HepG2 (cell line): Measurements from ENCODE around the gene FUT6. TPM values are rescaled to one million over a fixed set of nuclear protein-coding genes. Genes with fewer than 3 reads are reported as not detected.

Experiments
- ATAC-seq: fragments of 200-7000 bp; cut with Tn5 transposase; 3 replicates; pipeline ENCODE4 v1.9.1; 2020; ENCODE audit warnings: mild to moderate bottlenecking, moderate library complexity
- BruUV-seq: library from RNA; stranded (reverse); fragments of 400-500 nt; replicated peaks from 2 replicates; lab custom pipeline; 2021; lab: Mats Ljungman, UMichigan
- CTCF ChIA-PET: fragments of 300-600 bp; formaldehyde crosslinking; extraction: SDS; loops from one replicate; lab custom pipeline; 2021; ENCODE audit warnings: low total read pairs, inconsistent platforms, low intra/inter-chr PET ratio; lab: Yijun Ruan, JAX
- POLR2A ChIA-PET: fragments of 350-600 bp; sonication (Branson Sonifier 250); formaldehyde crosslinking; loops from one replicate; lab custom pipeline; 2020; ENCODE audit warnings: antibody characterized with exemption, inconsistent platforms; lab: Yijun Ruan, JAX
- DNase-seq: peaks from one replicate; pipeline ENCODE4 v3.0.0-alpha.2; 2015; ENCODE audit warnings: low spot score
- FAIRE-seq: peaks from 3 replicates; lab custom pipeline; 2011; peaks lifted over from hg19 to GRCh38; lab: Jason Lieb, UNC
- H2AFZ ChIP-seq: one replicate; pipeline ENCODE4 v1.6.1; 2011; ENCODE audit warnings: low read length, inconsistent platforms
- H3K27ac ChIP-seq: fragments of 300-600 bp; 3 replicates; pipeline ENCODE4 v1.8.0; 2011; ENCODE audit warnings: mixed run types, mild to moderate bottlenecking, mixed read lengths, low read length, inconsistent platforms; ENCODE audit not compliant: insufficient read depth; ENCODE audit errors: extremely low read length
- H3K27me3 ChIP-seq, 2 experiments: fragments of 200-600 bp in 1 of 2; 2 replicates in 1 of 2; 3 replicates in 1 of 2; pipeline versions ENCODE4 v1.6.0 to v1.8.0; 2011; ENCODE audit warnings: low read length in 2 of 2, mild to moderate bottlenecking in 2 of 2, moderate library complexity in 2 of 2, inconsistent platforms in 1 of 2; ENCODE audit not compliant: insufficient read depth in 2 of 2, control insufficient read depth in 1 of 2
- H3K36me3 ChIP-seq, 2 experiments: fragments of 200-600 bp in 1 of 2; replicated peaks in 1 of 2; 2 replicates in 1 of 2; 3 replicates in 1 of 2; pipeline versions ENCODE4 v1.5.1 to v1.8.0; 2011; ENCODE audit warnings: low read length in 2 of 2, inconsistent platforms in 1 of 2; ENCODE audit not compliant: insufficient read depth in 2 of 2, control insufficient read depth in 1 of 2
- H3K4me1 ChIP-seq: 2 replicates; pipeline ENCODE4 v1.5.1; 2012; ENCODE audit warnings: low read length, inconsistent platforms; ENCODE audit not compliant: insufficient read depth
- H3K4me2 ChIP-seq: 2 replicates; pipeline ENCODE4 v1.6.0; 2011; ENCODE audit warnings: low read depth, low read length, inconsistent platforms
- H3K4me3 ChIP-seq, 3 experiments: fragments of 200-600 bp in 1 of 3; sonication (generic), shearing (Covaris generic) in 1 of 3; replicated peaks in 1 of 3; 2 replicates each; pipeline ENCODE4 v1.5.1; 2011 to 2016; ENCODE audit warnings: low read length in 3 of 3, inconsistent platforms in 2 of 3, low read depth in 2 of 3, mild to moderate bottlenecking in 2 of 3, control low read depth in 1 of 3, mixed read lengths in 1 of 3; ENCODE audit not compliant: insufficient read depth in 1 of 3
- H3K79me2 ChIP-seq: one replicate; pipeline ENCODE4 v1.6.1; 2011; ENCODE audit warnings: low read length, inconsistent platforms; ENCODE audit not compliant: insufficient read depth
- H3K9ac ChIP-seq: 2 replicates; pipeline ENCODE4 v1.6.0; 2011; ENCODE audit warnings: mild to moderate bottlenecking, low read depth, low read length, inconsistent platforms; ENCODE audit not compliant: insufficient read depth
- H3K9me3 ChIP-seq: 2 replicates; pipeline ENCODE4 v1.5.1; 2012; ENCODE audit warnings: mild to moderate bottlenecking, low read length
- H4K20me1 ChIP-seq: 2 replicates; pipeline ENCODE4 v1.6.0; 2011; ENCODE audit warnings: inconsistent platforms, mild to moderate bottlenecking, low read length, moderate library complexity; ENCODE audit not compliant: insufficient read depth
- ETV6 ChIP-seq: sonication (generic); formaldehyde crosslinking; conservative IDR thresholded peaks from 2 replicates; pipeline ENCODE4 v1.4.0; 2020; ENCODE audit warnings: missing genetic modification reagents
- JARID2 ChIP-seq: sonication (generic); formaldehyde crosslinking; IDR thresholded peaks from 2 replicates; pipeline ENCODE4 v1.8.1; 2023; ENCODE audit warnings: missing genetic modification reagents, inconsistent platforms; ENCODE audit not compliant: insufficient replicate concordance
- KDM5A ChIP-seq: fragments of 200-600 bp; sonication (generic); IDR thresholded peaks from 2 replicates; pipeline ENCODE4 v1.7.0; 2018; ENCODE audit warnings: antibody characterized with exemption, mild to moderate bottlenecking, low read length, borderline replicate concordance
- KLF12 ChIP-seq: sonication (generic); formaldehyde crosslinking; IDR thresholded peaks from 2 replicates; pipeline ENCODE4 v1.4.0; 2020; ENCODE audit warnings: missing genetic modification reagents, borderline replicate concordance
- KMT2B ChIP-seq: IDR thresholded peaks from 2 replicates; pipeline ENCODE4 v1.6.1; 2016; ENCODE audit warnings: missing genetic modification reagents, missing compliant biosample characterization
- MZF1 ChIP-seq: sonication (generic); formaldehyde crosslinking; IDR thresholded peaks from 2 replicates; pipeline ENCODE4 v1.8.1; 2023; ENCODE audit warnings: mild to moderate bottlenecking, missing genetic modification reagents, borderline replicate concordance
- NBN ChIP-seq: fragments of 450-650 bp; conservative IDR thresholded peaks from 2 replicates; pipeline ENCODE4 v1.6.1; 2017
- PAXIP1 ChIP-seq: sonication (generic); formaldehyde crosslinking; conservative IDR thresholded peaks from 2 replicates; pipeline ENCODE4 v1.4.0; 2020; ENCODE audit warnings: mild to moderate bottlenecking, missing genetic modification reagents, moderate library complexity
- PCBP1 ChIP-seq: fragments of 200-400 bp; formaldehyde crosslinking; IDR thresholded peaks from 2 replicates; pipeline ENCODE4 v1.6.1; 2017; ENCODE audit warnings: mild to moderate bottlenecking, low read depth, low read length, borderline replicate concordance
- REL ChIP-seq: sonication (generic); formaldehyde crosslinking; conservative IDR thresholded peaks from 2 replicates; pipeline ENCODE4 v1.8.0; 2022; ENCODE audit warnings: mild to moderate bottlenecking, missing genetic modification reagents, moderate library complexity
- SP140L ChIP-seq: sonication (generic); formaldehyde crosslinking; IDR thresholded peaks from 2 replicates; pipeline ENCODE4 v1.4.0; 2020; ENCODE audit warnings: missing genetic modification reagents, borderline replicate concordance
- SRSF4 ChIP-seq: fragments of 200-400 bp; formaldehyde crosslinking; IDR thresholded peaks from one replicate; pipeline ENCODE4 v1.6.1; 2018; ENCODE audit warnings: mild to moderate bottlenecking, low read depth, low read length, moderate library complexity; ENCODE audit not compliant: poor library complexity, severe bottlenecking
- SSRP1 ChIP-seq: IDR thresholded peaks from 2 replicates; pipeline ENCODE4 v1.6.1; 2016; ENCODE audit warnings: control low read depth
- SUZ12 ChIP-seq: fragments of 150-350 bp; IDR thresholded peaks from 2 replicates; pipeline ENCODE4 v1.6.1; 2014; ENCODE audit warnings: low read depth, low read length
- ZBTB38 ChIP-seq: sonication (generic); formaldehyde crosslinking; IDR thresholded peaks from 2 replicates; pipeline ENCODE4 v1.5.1; 2020; ENCODE audit warnings: mild to moderate bottlenecking, missing genetic modification reagents
- ZFP82 ChIP-seq: sonication (generic); formaldehyde crosslinking; IDR thresholded peaks from 2 replicates; pipeline ENCODE4 v1.5.1; 2020; ENCODE audit warnings: mild to moderate bottlenecking, missing genetic modification reagents, borderline replicate concordance
- ZMYM3 ChIP-seq: sonication (generic); formaldehyde crosslinking; IDR thresholded peaks from 2 replicates; pipeline ENCODE4 v1.5.1; 2020; ENCODE audit warnings: mild to moderate bottlenecking, missing genetic modification reagents
- ZNF205 ChIP-seq: IDR thresholded peaks from 2 replicates; pipeline ENCODE4 v1.6.1; 2018; ENCODE audit warnings: missing biosample characterization, missing genetic modification reagents
- ZNF232 ChIP-seq: sonication (generic); formaldehyde crosslinking; IDR thresholded peaks from 2 replicates; pipeline ENCODE4 v1.4.0; 2020; ENCODE audit warnings: missing genetic modification reagents, borderline replicate concordance
- ZNF562 ChIP-seq: sonication (generic); formaldehyde crosslinking; IDR thresholded peaks from 2 replicates; pipeline ENCODE4 v1.8.0; 2022; ENCODE audit warnings: missing genetic modification reagents, borderline replicate concordance
- ZNF614 ChIP-seq: IDR thresholded peaks from 2 replicates; pipeline ENCODE4 v1.6.1; 2018; ENCODE audit warnings: missing biosample characterization, missing genetic modification reagents, inconsistent platforms, borderline replicate concordance
- WGBS: methylation state at CpG from one replicate; pipeline ENCODE4 v1.1.6; 2017; ENCODE audit warnings: low lambda C conversion rate; 5-methylcytosine and 5-hydroxymethylcytosine counted together
- in situ Hi-C: cut with HindIII; loops from 2 replicates; pipeline ENCODE4 v1.10.0; 2017; ENCODE audit warnings: low pct_unique_long_range_greater_than_20kb; ENCODE audit not compliant: extremely low pct_ligation_motif_present
- intact Hi-C: fragments of 100-400 bp; cut with micrococcal nuclease; formaldehyde crosslinking; loops from one replicate; pipeline ENCODE4 v1.10.0; 2022; ENCODE audit not compliant: unreplicated experiment
- polyA plus RNA-seq, 8 experiments: library from polyadenylated mRNA; depleted of rRNA in 3 of 8; stranded (reverse) in 7 of 8; unstranded in 1 of 8; fragments of >200 nt; fragmentation: Illumina TruSeq in 4 of 8; extraction: Trizol in 4 of 8; gene quantifications; 2 replicates each; pipeline versions ENCODE4 v1.2.1 to v1.2.3, GENCODE V29; 2011 to 2016; ENCODE audit warnings: low read depth in 4 of 8, missing spikeins in 1 of 8, mixed read lengths in 1 of 8; ENCODE audit not compliant: insufficient read depth in 1 of 8
- total RNA-seq, 5 experiments: library from RNA; depleted of rRNA; stranded (reverse); fragments of >200 nt; fragmentation: Illumina TruSeq; extraction: Trizol; gene quantifications; 2 replicates each; pipeline ENCODE4 v1.2.3, GENCODE V29; 2016; ENCODE audit warnings: low read depth in 1 of 5
- TF ChIP-seq, protein P1 (sequence below): sonication (generic); formaldehyde crosslinking; IDR thresholded peaks from 2 replicates; pipeline ENCODE4 v1.4.0; 2020; ENCODE audit warnings: mild to moderate bottlenecking, missing genetic modification reagents

FUT6 gene
- total and polyA plus RNA-seq, 2 of the 13 experiments (the other 11 are each of a cell fraction or from before 2014, with no cell fraction given) = 8.2 to 27.7 TPM

- FAIRE-seq (no peak), ATAC-seq (no peak), DNase-seq (no peak)
- no peaks in the 10 kb centered on the region for H3K9me3 ChIP-seq
- peaks cover 17 to 40% of the 10 kb centered on the region in 2 experiments; a peak in 4 of 5 replicates for H3K36me3 ChIP-seq
- peak overlapping the region; percentile 92 for H3K4me2 ChIP-seq
- no peaks in the 10 kb centered on the region for H4K20me1 ChIP-seq
- in situ Hi-C loops (no loop called here), intact Hi-C loops (loop anchor here (2.0 kb wide), 1 partner anchor 71 kb away; no protein-coding TSS in a partner anchor)
- peaks cover 29% of the 10 kb centered on the region for H3K4me1 ChIP-seq
- no peak overlapping the region for H2AFZ ChIP-seq
- no TSS peak for BruUV-seq
- H3K4me3 ChIP-seq = peak overlapping the region; percentile 50 to 79 (median 63)
- no peaks in the 10 kb centered on the region for H3K79me2 ChIP-seq
- peak overlapping the region; percentile 86 for H3K9ac ChIP-seq
- 87% methylated on average over 22 of the region's 26 CpGs for WGBS
- ChIA-PET CTCF (no interaction called here), POLR2A (interaction anchor here (1.2 to 2.0 kb wide), 9 partner anchors 9 to 114 kb away, joined by 3 to 7 read pairs (median 4); partner anchors contain the start of genes CATSPERD, LONP1 and NDUFA11)
- H3K27me3 ChIP-seq = no peaks in the 10 kb centered on the region
- H3K27ac ChIP-seq = peak overlapping the region; percentile 93
- TF ChIP-seq MZF1 (CRISPR knock-in tag) (0 out of 2 replicates have a peak, but pooled peaks have one; percentile 22), ZNF205 (CRISPR knock-in tag) (no peak), PAXIP1 (no peak), ETV6 (CRISPR knock-in tag) (no peak), ZNF614 (CRISPR knock-in tag) (no peak), KMT2B (CRISPR knock-in tag) (no peak), ZBTB38 (CRISPR knock-in tag) (no peak), JARID2 (CRISPR knock-in tag) (no peak), REL (CRISPR knock-in tag) (0 out of 2 replicates have a peak, but pooled peaks have one; percentile 35), ZNF562 (no peak), SRSF4 (no peak), PCBP1 (0 out of 2 replicates have a peak, but pooled peaks have one; percentile 3), ZFP82 (CRISPR knock-in tag) (0 out of 2 replicates have a peak, but pooled peaks have one; percentile 8), SUZ12 (no peak), NBN (no peak), KDM5A (0 out of 2 replicates have a peak, but pooled peaks have one; percentile 14), SP140L (no peak), ZMYM3 (CRISPR knock-in tag) (peak; percentile 59; the same call in 1 of the 2 replicates), SSRP1 (CRISPR knock-in tag) (no peak), KLF12 (CRISPR knock-in tag) (no peak), ZNF232 (CRISPR knock-in tag) (no peak)
- TF ChIP-seq, protein P1, sequence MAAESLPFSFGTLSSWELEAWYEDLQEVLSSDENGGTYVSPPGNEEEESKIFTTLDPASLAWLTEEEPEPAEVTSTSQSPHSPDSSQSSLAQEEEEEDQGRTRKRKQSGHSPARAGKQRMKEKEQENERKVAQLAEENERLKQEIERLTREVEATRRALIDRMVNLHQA (CRISPR knock-in tag) = no peak
Observed at GRCh38 chr19:5789886-5790558, 49.5 kb downstream of the FUT6 start.
